ENCODE measurements around the gene PPP5C.

Gene PPP5C

GRCh38 chr19:46390121-46390858, 43.4 kb downstream of the PPP5C start:
- H3K4me3 ChIP-seq (ENCODE audit: control insufficient read depth, low read depth, low read length) = no peak overlapping the region
- no peak for TF ChIP-seq CTCF (conservative IDR thresholded peaks at IDR 0.05; ENCODE audit: control insufficient read depth, insufficient read depth, low read depth, low read length)
- no peak for DNase-seq (ENCODE audit: low read depth)

- H3K4me3 ChIP-seq (ENCODE audit: control insufficient read depth, low read depth, low read length) = no peak overlapping the region
- no peak for TF ChIP-seq CTCF (conservative IDR thresholded peaks at IDR 0.05; ENCODE audit: control insufficient read depth, insufficient read depth, low read depth, low read length)
- DNase-seq (ENCODE audit: low read depth) = peak; percentile 70
Observed at GRCh38 chr19:46390866-46391265, 44.0 kb downstream of the PPP5C start.

- no peak for DNase-seq (ENCODE audit: low read depth)
- no peak overlapping the region for H3K4me3 ChIP-seq (ENCODE audit: control insufficient read depth, low read depth, low read length)
- no peak for TF ChIP-seq CTCF (conservative IDR thresholded peaks at IDR 0.05; ENCODE audit: control insufficient read depth, insufficient read depth, low read depth, low read length)
Observed at GRCh38 chr19:46391296-46392251, 44.7 kb downstream of the PPP5C start.

GRCh38 chr19:46392252-46392801, 45.4 kb downstream of the PPP5C start:
- no peak overlapping the region for H3K4me3 ChIP-seq (ENCODE audit: control insufficient read depth, low read depth, low read length)
- peak; percentile 65 for DNase-seq (ENCODE audit: low read depth)
- no peak for TF ChIP-seq CTCF (conservative IDR thresholded peaks at IDR 0.05; ENCODE audit: control insufficient read depth, insufficient read depth, low read depth, low read length)

- H3K4me3 ChIP-seq (ENCODE audit: control insufficient read depth, low read depth, low read length) = no peak overlapping the region
- no peak for DNase-seq (ENCODE audit: low read depth)
- TF ChIP-seq CTCF (conservative IDR thresholded peaks at IDR 0.05; ENCODE audit: control insufficient read depth, insufficient read depth, low read depth, low read length) = no peak
Observed at GRCh38 chr19:46392837-46393236, 46.0 kb downstream of the PPP5C start.

GRCh38 chr19:46393456-46394401, 46.8 kb downstream of the PPP5C start:
- no peak for DNase-seq (ENCODE audit: low read depth)
- no peak for TF ChIP-seq CTCF (conservative IDR thresholded peaks at IDR 0.05; ENCODE audit: control insufficient read depth, insufficient read depth, low read depth, low read length)
- no peak overlapping the region for H3K4me3 ChIP-seq (ENCODE audit: control insufficient read depth, low read depth, low read length)

All from fibroblast of mammary gland (primary cell).